Upper lobe of left lung (tissue), 6 donors: ENCODE measurements around the gene KBTBD13. TPM values are rescaled to one million over a fixed set of nuclear protein-coding genes. Genes with fewer than 3 reads are reported as not detected.
A peak's percentile ranks its signal among the peaks of the same experiment; 100 is the strongest.

Source experiments
- ATAC-seq, 2 donors: fragments of 200-7000 bp; cut with Tn5 transposase; one replicate each; pipeline ENCODE4 v1.9.1; 2022; ENCODE audit warnings: mild to moderate bottlenecking in 2 of 2, moderate library complexity in 2 of 2; ENCODE audit not compliant: low FRiP score in 2 of 2
- DNase-seq, 2 donors: peaks; one replicate each; pipeline ENCODE4 v3.0.0-alpha.2; 2019 to 2020
- H3K27ac ChIP-seq, 4 donors: fragments of 200-600 bp; sonication (generic); one replicate each; pipeline ENCODE4 v1.5.1; 2016 to 2019
- H3K27me3 ChIP-seq, 4 donors: fragments of 200-600 bp; sonication (generic); one replicate each; pipeline ENCODE4 v1.5.1; 2017 to 2019
- H3K36me3 ChIP-seq, 4 donors: fragments of 200-600 bp; sonication (generic); one replicate each; pipeline ENCODE4 v1.5.1; 2016 to 2019
- H3K4me1 ChIP-seq, 4 donors: fragments of 200-600 bp; sonication (generic); one replicate each; pipeline ENCODE4 v1.5.1; 2018 to 2019
- H3K4me3 ChIP-seq, 4 donors: fragments of 200-600 bp; sonication (generic); one replicate each; pipeline ENCODE4 v1.5.1; 2017 to 2019; ENCODE audit warnings: mild to moderate bottlenecking in 2 of 4, moderate library complexity in 1 of 4
- H3K9me3 ChIP-seq, 4 donors: fragments of 200-600 bp; sonication (generic); one replicate each; pipeline ENCODE4 v1.5.1; 2018 to 2019
- EP300 ChIP-seq, 4 donors: sonication (generic); formaldehyde crosslinking; IDR thresholded peaks; one replicate each; pipeline ENCODE4 v1.5.1; 2017; ENCODE audit warnings: antibody characterized with exemption in 4 of 4, control low read depth in 2 of 4
- POLR2A ChIP-seq, 4 donors: fragments of 450-650 bp; IDR thresholded peaks; one replicate each; pipeline ENCODE4 v1.5.1; 2016 to 2017; ENCODE audit warnings: antibody characterized with exemption in 4 of 4, mild to moderate bottlenecking in 2 of 4
- POLR2AphosphoS5 ChIP-seq, 2 donors: sonication (generic); formaldehyde crosslinking; IDR thresholded peaks; one replicate each; pipeline ENCODE4 v1.5.1; 2017; ENCODE audit warnings: antibody characterized with exemption in 2 of 2
- WGBS, 2 donors: methylation state at CpG; one replicate each; pipeline ENCODE4 v1.1.5; 2017 to 2018; 5-methylcytosine and 5-hydroxymethylcytosine counted together
- total RNA-seq, 6 donors: library from RNA; depleted of rRNA in 4 of 6; stranded (reverse); fragments of >200 nt in 4 of 6; gene quantifications; one replicate each; pipeline versions ENCODE4 v1.1.0 to v1.2.1, GENCODE V29; 2016 to 2021
- TF ChIP-seq, protein P1 (sequence below), 6 experiments: fragments of 450-650 bp in 4 of 6; fragments of 200-600 bp in 2 of 6; sonication (generic) in 2 of 6; IDR thresholded peaks; one replicate each; pipeline ENCODE4 v1.5.1; 2016 to 2019; ENCODE audit warnings: antibody characterized with exemption in 6 of 6
- donor health status: DM: no; HTN: no; CAD: no; lungs with moderate emphysema.
- donor health status: DM: no; HTN: yes; CAD: no; lungs with severe emphysema.

The KBTBD13 gene
- total RNA-seq, 6 donors from 2014 or later, result not detected

- DNase-seq (no peak), ATAC-seq (no peak)
- TF ChIP-seq POLR2A (IDR thresholded peaks at IDR 0.05) (no peak), POLR2AphosphoS5 (IDR thresholded peaks at IDR 0.05) (no peak), EP300 (IDR thresholded peaks at IDR 0.05) (no peak)
- TF ChIP-seq, protein P1, sequence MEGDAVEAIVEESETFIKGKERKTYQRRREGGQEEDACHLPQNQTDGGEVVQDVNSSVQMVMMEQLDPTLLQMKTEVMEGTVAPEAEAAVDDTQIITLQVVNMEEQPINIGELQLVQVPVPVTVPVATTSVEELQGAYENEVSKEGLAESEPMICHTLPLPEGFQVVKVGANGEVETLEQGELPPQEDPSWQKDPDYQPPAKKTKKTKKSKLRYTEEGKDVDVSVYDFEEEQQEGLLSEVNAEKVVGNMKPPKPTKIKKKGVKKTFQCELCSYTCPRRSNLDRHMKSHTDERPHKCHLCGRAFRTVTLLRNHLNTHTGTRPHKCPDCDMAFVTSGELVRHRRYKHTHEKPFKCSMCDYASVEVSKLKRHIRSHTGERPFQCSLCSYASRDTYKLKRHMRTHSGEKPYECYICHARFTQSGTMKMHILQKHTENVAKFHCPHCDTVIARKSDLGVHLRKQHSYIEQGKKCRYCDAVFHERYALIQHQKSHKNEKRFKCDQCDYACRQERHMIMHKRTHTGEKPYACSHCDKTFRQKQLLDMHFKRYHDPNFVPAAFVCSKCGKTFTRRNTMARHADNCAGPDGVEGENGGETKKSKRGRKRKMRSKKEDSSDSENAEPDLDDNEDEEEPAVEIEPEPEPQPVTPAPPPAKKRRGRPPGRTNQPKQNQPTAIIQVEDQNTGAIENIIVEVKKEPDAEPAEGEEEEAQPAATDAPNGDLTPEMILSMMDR (IDR thresholded peaks at IDR 0.05), result no peak
- Histone ChIP-seq H3K36me3 (peaks cover 0 to 6% (median 1%) of the 10 kb centered on the region in 4 donors), H3K9me3 (no peaks in the 10 kb centered on the region), H3K4me3 (no peak overlapping the region), H3K27ac (peak overlapping the region in 3 of 4 donors; percentile 38 to 72 (median 64)), H3K4me1 (peaks cover 0 to 6% (median 0%) of the 10 kb centered on the region in 4 donors), H3K27me3 (no peaks in the 10 kb centered on the region)
- 68 to 78% methylated on average over 3 to 6 of the region's 6 CpGs for WGBS, 2 donors
Measured at GRCh38 chr15:65060641-65061397, 15.7 kb upstream of the KBTBD13 start.

GRCh38 chr15:65062061-65062460 is 14.5 kb upstream of the KBTBD13 start:
- Histone ChIP-seq H3K27ac (peak overlapping the region in 3 of 4 donors; percentile 52 to 92 (median 72)), H3K4me3 (no peak overlapping the region), H3K9me3 (no peaks in the 10 kb centered on the region), H3K36me3 (peaks cover 0 to 6% (median 1%) of the 10 kb centered on the region in 4 donors), H3K4me1 (peaks cover 0 to 6% (median 0%) of the 10 kb centered on the region in 4 donors), H3K27me3 (peaks cover 0 to 2% (median under 1%) of the 10 kb centered on the region in 4 donors)
- ATAC-seq, result no peak
- TF ChIP-seq, protein P1 (IDR thresholded peaks at IDR 0.05), result no peak
- TF ChIP-seq POLR2A (IDR thresholded peaks at IDR 0.05), result no peak
- no peak for TF ChIP-seq POLR2AphosphoS5 (IDR thresholded peaks at IDR 0.05)
- no peak for TF ChIP-seq EP300 (IDR thresholded peaks at IDR 0.05)
- no peak for DNase-seq
- WGBS, 2 donors, result 67 to 83% methylated on average over 4 to 5 of the region's 5 CpGs

GRCh38 chr15:65062726-65063125 is 13.8 kb upstream of the KBTBD13 start:
- Histone ChIP-seq H3K4me1 (peaks cover 0 to 9% (median 3%) of the 10 kb centered on the region in 4 donors), H3K4me3 (no peak overlapping the region), H3K9me3 (no peaks in the 10 kb centered on the region), H3K27ac (peak overlapping the region in 3 of 4 donors; percentile 52 to 92 (median 59)), H3K36me3 (peaks cover 0 to 6% (median 1%) of the 10 kb centered on the region in 4 donors), H3K27me3 (peaks cover 0 to 8% (median 4%) of the 10 kb centered on the region in 4 donors)
- TF ChIP-seq, protein P1 (IDR thresholded peaks at IDR 0.05), result no peak
- no peak for TF ChIP-seq POLR2AphosphoS5 (IDR thresholded peaks at IDR 0.05)
- TF ChIP-seq POLR2A (IDR thresholded peaks at IDR 0.05), result no peak
- TF ChIP-seq EP300 (IDR thresholded peaks at IDR 0.05), result no peak
- DNase-seq, result no peak
- ATAC-seq, result no peak
- 82 to 88% methylated on average over 2 to 5 of the region's 5 CpGs for WGBS, 2 donors

DNA sequence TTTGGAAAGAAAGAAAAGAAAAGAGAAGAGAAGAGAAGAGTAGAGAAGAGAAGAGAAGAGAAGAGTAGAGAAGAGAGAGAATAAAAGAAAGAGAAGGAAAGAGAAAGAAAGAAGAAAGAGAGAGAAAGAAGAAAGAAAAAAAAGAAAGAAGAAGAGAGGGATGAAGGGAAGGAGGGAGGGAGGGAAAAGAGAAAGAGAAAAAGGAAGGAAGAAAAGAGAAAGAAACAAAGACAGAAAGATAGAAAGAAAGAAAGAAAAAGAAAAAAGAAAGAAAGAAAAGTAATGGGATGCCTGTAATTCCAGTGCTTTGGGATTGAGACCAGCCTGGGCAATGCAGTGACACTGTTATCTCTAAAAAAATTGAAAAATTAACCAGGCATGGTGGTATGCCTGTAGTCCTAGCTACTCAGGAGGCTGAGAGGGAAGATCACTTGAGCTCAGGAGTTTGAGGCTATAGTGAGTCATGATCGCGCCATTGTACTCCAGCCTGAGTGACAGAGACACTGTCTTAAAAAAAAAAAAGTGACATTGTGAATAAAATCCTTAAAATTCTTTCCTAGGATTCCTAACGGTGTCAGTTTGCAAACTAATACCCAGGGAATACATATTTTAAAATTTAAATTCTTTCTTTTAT is 10.4 kb upstream of the KBTBD13 start:
- Histone ChIP-seq H3K4me1 (peaks cover 11 to 18% (median 14%) of the 10 kb centered on the region in 4 donors), H3K27ac (peak overlapping the region; percentile 83 to 92 (median 90)), H3K9me3 (no peaks in the 10 kb centered on the region), H3K27me3 (peaks cover 0 to 13% (median 6%) of the 10 kb centered on the region in 4 donors), H3K4me3 (peak overlapping the region; percentile 6 to 54 (median 48)), H3K36me3 (no peaks in the 10 kb centered on the region)
- TF ChIP-seq EP300 (IDR thresholded peaks at IDR 0.05), result no peak
- TF ChIP-seq POLR2AphosphoS5 (IDR thresholded peaks at IDR 0.05), result no peak
- TF ChIP-seq, protein P1 (IDR thresholded peaks at IDR 0.05), result no peak
- TF ChIP-seq POLR2A (IDR thresholded peaks at IDR 0.05), result no peak
- ATAC-seq, result no peak
- no peak for DNase-seq
- WGBS, 2 donors, result 55 to 69% methylated on average over 3 of the region's 3 CpGs
